Stomach smooth muscle (tissue), 2 donors: ENCODE data around the gene MESD.

ENCODE experiments used
- H3K27ac ChIP-seq: one replicate; pipeline ENCODE4 v1.7.0; 2013; ENCODE audit warnings: mild to moderate bottlenecking, low read length, inconsistent platforms
- H3K27me3 ChIP-seq, 2 donors: one replicate each; pipeline ENCODE4 v1.7.0; 2013; ENCODE audit warnings: low read length in 2 of 2; ENCODE audit not compliant: insufficient read depth in 2 of 2, control insufficient read depth in 1 of 2
- H3K36me3 ChIP-seq, 2 donors: one replicate each; pipeline ENCODE4 v1.7.0; 2013; ENCODE audit warnings: low read length in 2 of 2; ENCODE audit not compliant: control insufficient read depth in 2 of 2, insufficient read depth in 2 of 2
- H3K4me1 ChIP-seq: one replicate; pipeline ENCODE4 v1.7.0; 2013; ENCODE audit warnings: low read length; ENCODE audit not compliant: control insufficient read depth, insufficient read depth
- H3K4me3 ChIP-seq, 2 donors: one replicate each; pipeline ENCODE4 v1.7.0; 2013; ENCODE audit warnings: low read length in 2 of 2
- H3K9ac ChIP-seq, 2 donors: one replicate each; pipeline ENCODE4 v1.7.0; 2013; ENCODE audit warnings: low read length in 2 of 2, mild to moderate bottlenecking in 1 of 2
- H3K9me3 ChIP-seq, 2 donors: one replicate each; pipeline ENCODE4 v1.7.0; 2013; ENCODE audit warnings: low read length in 2 of 2; ENCODE audit not compliant: control insufficient read depth in 2 of 2
- donor health status: healthy.
- donor health status: Pancreatic carcinoma.

MESD gene

DNA sequence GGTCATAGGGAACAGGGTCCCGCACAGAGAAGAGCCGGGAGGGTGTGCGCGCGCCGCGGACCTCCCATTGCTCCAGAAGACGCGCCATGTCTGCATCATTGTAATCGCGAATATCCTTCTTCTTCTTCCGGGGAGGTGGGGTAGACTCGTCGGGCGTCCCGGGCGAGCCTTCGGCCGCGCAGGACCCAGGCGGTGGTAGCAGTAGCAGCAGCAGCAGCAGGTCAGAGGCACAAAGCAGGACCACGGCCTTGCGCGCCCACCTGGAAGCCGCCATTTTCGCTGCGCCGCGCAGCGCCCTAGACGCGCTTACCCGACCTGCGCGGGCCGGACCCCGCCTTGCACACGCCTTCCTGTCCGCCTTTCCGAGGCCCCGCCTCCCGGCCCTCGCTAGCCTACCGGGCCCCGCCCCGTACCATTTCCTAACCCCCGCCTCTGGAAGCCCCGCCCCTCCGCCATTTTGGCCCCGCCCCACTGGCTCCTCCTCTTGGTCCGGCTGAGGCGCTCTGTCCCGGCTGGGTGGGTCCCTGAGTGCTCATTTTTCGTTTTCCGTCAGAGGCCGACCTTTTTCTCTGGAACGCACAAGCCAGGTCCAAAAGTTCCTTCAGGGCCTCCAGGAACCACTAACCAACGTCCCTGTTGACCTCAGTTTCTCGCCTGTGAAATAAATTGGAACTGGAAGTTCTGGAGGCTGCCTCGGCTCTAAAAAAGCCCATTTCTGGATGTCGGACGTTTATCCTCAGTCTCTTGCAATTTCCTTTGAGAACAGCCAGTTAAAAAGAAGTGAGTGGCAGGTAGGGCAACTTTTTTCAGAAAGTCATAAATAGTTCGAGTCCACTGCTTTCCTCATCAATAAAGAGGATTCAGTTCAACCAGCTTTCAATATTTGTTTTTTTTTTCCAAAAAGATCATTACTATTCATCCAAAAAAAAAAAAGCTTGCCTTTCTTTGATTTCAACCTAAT lies at the start of gene MESD:
Gene MESD, minus strand, starts transcription at position 302 of the 961 bp plus-strand sequence. Its CDS starts 28 bp downstream, at position 274.
- H3K27ac ChIP-seq, result peak within 1 kb of the TSS; percentile 85
- peaks cover 19% of the 10 kb centered on the region for H3K4me1 ChIP-seq
- H3K27me3 ChIP-seq, result no peaks in the 10 kb centered on the region
- H3K36me3 ChIP-seq, result no peaks in the 10 kb centered on the region
- H3K9ac ChIP-seq, result peak within 1 kb of the TSS; percentile 81 to 93
- no peaks in the 10 kb centered on the region for H3K9me3 ChIP-seq
- peak within 1 kb of the TSS; percentile 86 to 98 for H3K4me3 ChIP-seq

GRCh38 chr15:81038975-81039607 lies 49.5 kb upstream of the MESD start:
- H3K27ac ChIP-seq, result no peak overlapping the region

DNA sequence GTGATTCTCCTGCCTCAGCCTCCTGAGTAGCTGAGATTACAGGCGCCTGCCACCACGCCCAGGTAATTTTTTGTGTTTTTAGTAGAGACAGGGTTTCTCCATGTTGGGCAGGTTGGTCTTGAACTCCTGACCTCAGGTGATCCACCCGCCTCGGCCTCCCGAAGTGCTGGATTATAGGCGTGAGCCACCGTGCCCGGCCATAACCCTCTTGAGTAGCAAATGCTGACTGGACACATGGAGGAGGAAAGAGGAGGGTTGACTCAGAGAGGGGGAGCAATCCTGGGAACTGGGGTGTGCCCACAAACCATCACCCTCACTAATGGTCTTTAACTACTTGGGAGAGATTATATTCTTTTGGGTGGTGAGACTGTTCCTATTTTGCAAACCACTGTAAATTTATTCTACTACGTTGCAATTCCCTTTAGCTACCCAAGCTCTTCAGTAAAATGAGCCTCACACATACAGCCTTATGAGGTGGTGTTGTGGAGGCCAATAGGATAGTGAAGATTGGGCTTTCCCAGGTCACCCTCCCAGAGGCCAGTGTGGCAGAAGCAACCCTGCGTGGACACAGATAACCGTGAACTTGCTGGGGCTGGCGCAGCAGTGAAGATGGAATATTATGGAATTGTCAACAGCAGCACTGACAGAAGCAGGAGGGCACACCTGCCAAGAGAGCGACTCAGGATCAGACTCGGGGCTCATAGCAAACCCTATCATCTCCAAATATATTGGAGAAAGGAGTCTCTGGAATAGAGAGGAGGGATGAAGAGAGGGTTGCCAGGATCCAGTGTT lies 48.5 kb upstream of the MESD start:
- no peak overlapping the region for H3K4me3 ChIP-seq
- H3K36me3 ChIP-seq, result no peaks in the 10 kb centered on the region
- H3K9ac ChIP-seq, result no peak overlapping the region
- no peaks in the 10 kb centered on the region for H3K27me3 ChIP-seq
- no peaks in the 10 kb centered on the region for H3K9me3 ChIP-seq
- H3K27ac ChIP-seq, result no peak overlapping the region
- peaks cover 3% of the 10 kb centered on the region for H3K4me1 ChIP-seq

More at GRCh38 chr15:81038975-81039607, 49.5 kb upstream of the MESD start:
- Histone ChIP-seq H3K4me3 (no peak overlapping the region), H3K27me3 (no peaks in the 10 kb centered on the region), H3K9me3 (no peaks in the 10 kb centered on the region), H3K36me3 (no peaks in the 10 kb centered on the region), H3K9ac (no peak overlapping the region), H3K4me1 (peaks cover 3% of the 10 kb centered on the region)

- H3K4me1 ChIP-seq, result peaks cover 3% of the 10 kb centered on the region
- H3K27ac ChIP-seq, result peak overlapping the region; percentile 13
- no peaks in the 10 kb centered on the region for H3K9me3 ChIP-seq
- H3K36me3 ChIP-seq, result no peaks in the 10 kb centered on the region
- no peaks in the 10 kb centered on the region for H3K27me3 ChIP-seq
- H3K4me3 ChIP-seq, result no peak overlapping the region
- peak overlapping the region; percentile 6 to 26 for H3K9ac ChIP-seq
Measured at GRCh38 chr15:81033508-81033907, 43.9 kb upstream of the MESD start.

- no peak overlapping the region for H3K9ac ChIP-seq
- H3K36me3 ChIP-seq, result no peaks in the 10 kb centered on the region
- no peaks in the 10 kb centered on the region for H3K27me3 ChIP-seq
- no peaks in the 10 kb centered on the region for H3K9me3 ChIP-seq
- H3K4me1 ChIP-seq, result peaks cover 3% of the 10 kb centered on the region
- no peak overlapping the region for H3K27ac ChIP-seq
- no peak overlapping the region for H3K4me3 ChIP-seq
Measured at GRCh38 chr15:81032818-81033217, 43.2 kb upstream of the MESD start.

DNA sequence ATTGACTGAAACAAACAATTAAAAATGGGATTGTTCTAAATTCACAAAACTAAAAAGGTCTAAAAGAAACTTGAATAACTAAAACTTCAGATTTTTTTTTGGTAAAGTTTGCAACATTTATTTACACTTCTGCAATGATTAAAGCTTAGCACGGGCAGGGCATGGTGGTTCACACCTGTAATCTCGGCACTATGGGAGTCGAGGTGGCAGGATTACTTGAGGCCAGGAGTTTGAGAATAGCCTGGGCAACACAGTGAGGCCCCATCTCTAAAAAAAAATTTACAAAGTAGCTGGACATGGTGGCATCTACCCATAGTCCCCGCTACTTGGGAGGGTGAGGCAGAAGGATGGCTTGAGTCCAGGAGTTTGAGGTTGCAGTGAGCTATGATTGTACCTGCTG lies 42.7 kb upstream of the MESD start:
- no peak overlapping the region for H3K4me3 ChIP-seq
- H3K4me1 ChIP-seq, result peaks cover 3% of the 10 kb centered on the region
- no peaks in the 10 kb centered on the region for H3K9me3 ChIP-seq
- no peak overlapping the region for H3K27ac ChIP-seq
- no peak overlapping the region for H3K9ac ChIP-seq
- H3K27me3 ChIP-seq, result no peaks in the 10 kb centered on the region
- no peaks in the 10 kb centered on the region for H3K36me3 ChIP-seq

DNA sequence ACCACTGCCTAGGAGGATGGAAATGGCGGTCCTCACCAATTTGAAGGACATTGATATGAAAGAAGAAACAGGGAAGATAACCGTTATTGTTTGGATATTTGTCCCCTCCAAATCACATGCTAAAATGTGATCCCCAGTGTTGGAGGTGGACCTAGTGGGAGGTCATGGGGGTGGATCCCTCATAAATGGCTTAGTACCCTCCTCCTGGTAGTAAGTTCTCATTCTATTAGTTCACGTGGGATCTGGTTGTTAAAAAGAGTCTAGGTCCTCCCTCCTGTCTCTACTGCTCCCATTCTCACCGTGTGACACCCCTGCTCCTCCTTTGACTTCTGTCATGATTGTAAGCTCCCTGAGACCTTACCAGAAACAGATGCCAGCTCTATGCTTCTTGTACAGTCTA lies 41.6 kb upstream of the MESD start:
- Histone ChIP-seq H3K27ac (no peak overlapping the region), H3K9me3 (no peaks in the 10 kb centered on the region), H3K9ac (no peak overlapping the region), H3K4me3 (no peak overlapping the region), H3K27me3 (no peaks in the 10 kb centered on the region), H3K4me1 (no peaks in the 10 kb centered on the region), H3K36me3 (no peaks in the 10 kb centered on the region)

- Histone ChIP-seq H3K4me1 (peaks cover under 1% of the 10 kb centered on the region), H3K27ac (no peak overlapping the region), H3K9me3 (no peaks in the 10 kb centered on the region), H3K27me3 (no peaks in the 10 kb centered on the region), H3K9ac (no peak overlapping the region), H3K4me3 (no peak overlapping the region), H3K36me3 (no peaks in the 10 kb centered on the region)
Measured at GRCh38 chr15:81030301-81030750, 40.7 kb upstream of the MESD start.

GRCh38 chr15:81029414-81030300 lies 40.0 kb upstream of the MESD start:
- Histone ChIP-seq H3K4me1 (peaks cover 3% of the 10 kb centered on the region), H3K27me3 (no peaks in the 10 kb centered on the region), H3K4me3 (no peak overlapping the region), H3K27ac (no peak overlapping the region), H3K36me3 (no peaks in the 10 kb centered on the region), H3K9me3 (no peaks in the 10 kb centered on the region), H3K9ac (no peak overlapping the region)
